ENCODE data around the gene OXA1L.

DNA sequence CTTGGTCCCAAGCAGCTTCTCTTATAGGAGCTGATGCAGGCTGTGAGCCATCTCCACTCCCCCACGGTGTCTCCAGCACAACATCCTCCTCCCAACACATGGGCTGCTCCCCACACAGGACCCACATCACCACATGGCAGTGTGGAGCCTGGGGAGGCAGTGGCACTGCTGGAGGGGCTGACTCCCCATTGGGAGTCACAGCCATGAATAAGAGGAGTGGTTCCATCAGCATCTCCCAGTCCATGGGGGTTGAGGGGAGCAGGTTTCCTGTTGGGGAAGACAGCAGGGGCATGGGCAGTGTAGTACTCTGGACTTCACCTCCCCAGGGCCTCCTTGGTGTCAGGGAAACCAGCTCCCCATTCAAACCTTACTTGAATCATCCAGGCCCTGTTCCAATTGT, 40.5 kb upstream of the OXA1L start:
- TF ChIP-seq, protein P1, sequence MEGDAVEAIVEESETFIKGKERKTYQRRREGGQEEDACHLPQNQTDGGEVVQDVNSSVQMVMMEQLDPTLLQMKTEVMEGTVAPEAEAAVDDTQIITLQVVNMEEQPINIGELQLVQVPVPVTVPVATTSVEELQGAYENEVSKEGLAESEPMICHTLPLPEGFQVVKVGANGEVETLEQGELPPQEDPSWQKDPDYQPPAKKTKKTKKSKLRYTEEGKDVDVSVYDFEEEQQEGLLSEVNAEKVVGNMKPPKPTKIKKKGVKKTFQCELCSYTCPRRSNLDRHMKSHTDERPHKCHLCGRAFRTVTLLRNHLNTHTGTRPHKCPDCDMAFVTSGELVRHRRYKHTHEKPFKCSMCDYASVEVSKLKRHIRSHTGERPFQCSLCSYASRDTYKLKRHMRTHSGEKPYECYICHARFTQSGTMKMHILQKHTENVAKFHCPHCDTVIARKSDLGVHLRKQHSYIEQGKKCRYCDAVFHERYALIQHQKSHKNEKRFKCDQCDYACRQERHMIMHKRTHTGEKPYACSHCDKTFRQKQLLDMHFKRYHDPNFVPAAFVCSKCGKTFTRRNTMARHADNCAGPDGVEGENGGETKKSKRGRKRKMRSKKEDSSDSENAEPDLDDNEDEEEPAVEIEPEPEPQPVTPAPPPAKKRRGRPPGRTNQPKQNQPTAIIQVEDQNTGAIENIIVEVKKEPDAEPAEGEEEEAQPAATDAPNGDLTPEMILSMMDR (IDR thresholded peaks at IDR 0.05; ENCODE audit: insufficient read depth, low read depth, low read length): no peak
- no peak for TF ChIP-seq EZH2 (IDR thresholded peaks at IDR 0.05; ENCODE audit: insufficient read depth, low read length)
